Coronary artery (tissue), 2 donors: ENCODE results near the gene CHRD.

ENCODE experiments used
- DNase-seq: peaks from one replicate; pipeline ENCODE4 v3.0.0-alpha.2; 2017; ENCODE audit warnings: low spot score
- H3K27ac ChIP-seq, 2 donors: fragments of 200-600 bp; sonication (generic); one replicate each; pipeline ENCODE4 v1.5.1; 2016 to 2019
- H3K4me3 ChIP-seq: fragments of 200-600 bp; sonication (generic); 2 replicates; pipeline ENCODE4 v1.5.1; 2016; ENCODE audit warnings: mild to moderate bottlenecking, moderate library complexity
- CTCF ChIP-seq: fragments of 200-600 bp; sonication (generic); IDR thresholded peaks from one replicate; pipeline ENCODE4 v1.5.1; 2019; ENCODE audit warnings: antibody characterized with exemption

Gene CHRD

GRCh38 chr3:184341925-184342324, 37.9 kb upstream of the CHRD start:
- H3K27ac ChIP-seq: no peak overlapping the region
- TF ChIP-seq CTCF: no peak
- DNase-seq: no peak
- no peak overlapping the region for H3K4me3 ChIP-seq

GRCh38 chr3:184343200-184343876, 36.5 kb upstream of the CHRD start:
- no peak for DNase-seq
- Histone ChIP-seq H3K27ac (no peak overlapping the region), H3K4me3 (no peak overlapping the region)
- TF ChIP-seq CTCF: no peak

- peak overlapping the region in 1 of 2 donors; percentile 15 for H3K27ac ChIP-seq
- no peak overlapping the region for H3K4me3 ChIP-seq
- TF ChIP-seq CTCF: no peak
- DNase-seq: no peak
Measured at GRCh38 chr3:184344579-184345316, 35.1 kb upstream of the CHRD start.

- no peak for TF ChIP-seq CTCF
- no peak for DNase-seq
- H3K4me3 ChIP-seq: no peak overlapping the region
- peak overlapping the region in 1 of 2 donors; percentile 15 for H3K27ac ChIP-seq
Measured at GRCh38 chr3:184345317-184346144, 34.3 kb upstream of the CHRD start.

GRCh38 chr3:184346480-184347190, 33.2 kb upstream of the CHRD start:
- Histone ChIP-seq H3K27ac (no peak overlapping the region), H3K4me3 (no peak overlapping the region)
- no peak for TF ChIP-seq CTCF
- DNase-seq: no peak

- no peak for DNase-seq
- Histone ChIP-seq H3K27ac (no peak overlapping the region), H3K4me3 (no peak overlapping the region)
- TF ChIP-seq CTCF: no peak
Measured at GRCh38 chr3:184347321-184348056, 32.4 kb upstream of the CHRD start.
